GM19372 (cell line): ENCODE data around the gene GGT7.
"Not testable (repeated sequence)": the region's sequence is repeated elsewhere in the genome, so short reads cannot be mapped to it uniquely, and the experiment has no call there.

Experiments used
- ATAC-seq: cut with Tn5 transposase; IDR thresholded peaks from one replicate; pipeline ENCODE4 v1.9.1; 2021; ENCODE audit warnings: mild to moderate bottlenecking, low read depth, moderate library complexity; ENCODE audit not compliant: unreplicated experiment

The GGT7 gene

GRCh38 chr20:34850969-34851368 lies 21.7 kb downstream of the GGT7 start:
- ATAC-seq = no peak

DNA sequence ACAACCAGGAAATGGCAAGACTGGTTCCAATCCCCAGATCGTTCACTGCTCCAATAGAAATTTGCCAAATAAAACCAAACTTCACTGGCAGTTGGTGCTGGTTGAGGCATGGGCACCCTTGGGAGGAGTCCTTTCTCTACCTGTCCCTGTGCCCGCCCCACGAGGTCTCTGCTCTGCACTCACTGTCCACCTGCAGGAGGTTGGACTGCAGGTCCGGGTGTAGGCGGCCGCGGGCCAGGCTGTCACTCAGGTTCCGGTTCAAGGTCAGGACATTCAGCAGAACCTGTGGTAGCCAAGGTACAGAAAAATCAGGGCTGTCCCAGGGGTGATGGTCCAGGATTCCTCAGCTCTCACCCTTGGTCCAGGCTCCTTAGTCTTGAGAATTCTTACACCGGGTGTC lies 22.9 kb downstream of the GGT7 start:
- ATAC-seq = no peak

DNA sequence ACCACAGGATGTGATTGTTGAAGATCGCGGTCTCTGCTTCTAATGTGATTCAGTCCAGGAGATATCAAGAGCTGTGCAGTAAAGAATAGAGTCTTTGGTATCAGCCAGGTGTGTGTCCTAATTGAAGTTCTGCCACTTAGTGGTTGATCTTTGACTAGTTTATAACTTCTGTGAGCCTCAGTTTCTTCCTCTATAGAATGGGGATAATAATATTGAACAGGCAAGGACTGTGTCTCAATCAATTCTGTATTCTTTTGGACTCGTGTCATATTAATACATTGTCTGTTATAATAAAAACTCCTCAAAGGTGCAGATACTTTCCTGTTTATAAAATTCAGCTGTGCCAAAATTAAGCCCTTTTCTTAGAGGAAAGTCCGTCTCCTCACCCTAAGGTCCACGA lies 24.1 kb downstream of the GGT7 start:
- no peak for ATAC-seq

DNA sequence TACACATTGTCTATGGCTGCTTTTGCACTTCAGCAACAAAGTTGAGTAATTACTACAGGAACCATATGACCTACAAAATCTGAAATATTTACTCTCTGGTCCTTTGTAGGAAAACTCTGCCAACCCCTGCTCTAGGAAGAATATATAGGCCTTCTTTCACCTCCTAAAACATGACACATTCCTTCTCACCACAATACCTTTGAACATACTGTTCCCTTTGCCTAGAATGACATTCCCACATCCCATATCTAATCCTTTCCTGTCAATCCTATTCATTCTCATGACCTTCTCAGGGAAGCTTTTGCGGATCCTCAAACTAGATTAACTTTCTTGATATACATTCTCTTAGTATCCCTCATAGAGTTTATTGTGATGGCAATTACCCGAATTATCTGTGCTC lies 29.2 kb downstream of the GGT7 start:
- no peak for ATAC-seq

- ATAC-seq = no peak
These were observed 30.5 kb downstream of the GGT7 start for GRCh38 chr20:34842143-34842542.

- ATAC-seq = no peak
These were observed 38.2 kb downstream of the GGT7 start for GRCh38 chr20:34834459-34834893.

GRCh38 chr20:34831936-34832335 lies 40.7 kb downstream of the GGT7 start:
- no peak for ATAC-seq

GRCh38 chr20:34829191-34829590 lies 43.5 kb downstream of the GGT7 start:
- no peak for ATAC-seq

- peak; percentile 63 for ATAC-seq
These were observed 46.9 kb downstream of the GGT7 start, which contains the start of gene NCOA6 for GRCh38 chr20:34825530-34826362. Gene NCOA6, minus strand, starts transcription at chr20:34825651. Its CDS starts 43,296 bp downstream, at chr20:34782355.

GRCh38 chr20:34824806-34825529 lies 47.7 kb downstream of the GGT7 start:
- peak; percentile 58 for ATAC-seq

DNA sequence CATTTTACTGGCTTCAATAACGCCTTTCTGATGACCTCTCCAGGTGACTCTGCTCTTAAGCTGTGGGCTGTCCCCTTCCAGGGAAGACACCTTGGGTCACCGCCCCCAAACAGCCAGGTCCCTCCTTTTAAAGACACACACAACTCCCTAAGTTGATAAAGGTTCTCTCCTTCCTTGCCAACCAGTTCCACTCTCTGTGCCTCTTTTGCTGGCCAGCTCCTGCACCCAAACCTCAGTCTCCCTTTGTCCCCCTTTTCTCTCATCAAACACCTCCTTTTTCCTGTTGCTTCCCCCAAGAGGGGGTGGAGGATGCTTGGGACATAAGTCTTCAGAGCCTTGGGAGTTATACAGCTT lies 48.2 kb downstream of the GGT7 start:
- peak; percentile 39 for ATAC-seq

GRCh38 chr20:34824026-34824425 lies 48.6 kb downstream of the GGT7 start:
- no peak for ATAC-seq

- ATAC-seq = no peak
These were observed 51.7 kb downstream of the GGT7 start for GRCh38 chr20:34820805-34821578.

- ATAC-seq = no peak
These were observed 54.9 kb downstream of the GGT7 start for GRCh38 chr20:34817801-34818200.

- ATAC-seq = no peak
These were observed 55.6 kb downstream of the GGT7 start for GRCh38 chr20:34817072-34817471.

DNA sequence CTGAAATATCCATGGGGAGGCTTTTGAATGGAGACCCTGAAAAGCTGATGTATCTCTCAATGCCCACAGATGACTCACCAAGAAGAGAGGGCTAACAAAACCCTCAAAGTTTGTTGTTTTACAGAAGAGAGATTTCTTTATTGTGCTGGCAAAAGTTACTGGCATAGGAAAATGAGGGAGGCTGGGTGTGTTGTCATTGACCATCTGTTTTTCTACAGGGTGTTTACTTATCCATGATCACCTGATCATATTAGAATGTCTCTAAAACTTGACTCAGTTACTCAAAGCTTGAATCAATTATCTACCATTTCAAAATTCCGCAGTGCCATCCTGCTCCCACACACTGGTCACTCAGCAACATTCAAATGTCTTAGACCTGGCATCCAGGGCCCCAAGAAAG lies 57.0 kb downstream of the GGT7 start:
- ATAC-seq = no peak

DNA sequence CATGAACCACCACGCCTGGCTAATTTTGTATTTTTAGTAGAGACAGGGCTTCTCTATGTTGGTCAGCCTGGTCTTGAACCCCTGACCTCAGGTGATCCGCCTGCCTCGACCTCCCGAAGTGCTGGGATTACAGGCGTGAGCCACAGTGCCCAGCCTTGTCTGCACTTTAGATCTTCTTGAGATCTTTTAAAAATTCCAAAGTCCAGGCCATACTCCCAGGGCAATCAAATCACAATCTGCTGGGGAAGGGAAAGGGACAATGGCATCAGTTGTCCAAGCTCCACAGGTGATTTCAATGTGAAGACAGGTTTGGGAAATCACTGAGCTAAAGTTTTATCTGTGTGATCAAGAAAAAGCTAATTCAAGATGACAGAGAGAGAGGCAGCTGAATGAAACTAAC lies 64.1 kb downstream of the GGT7 start:
- ATAC-seq = no peak

- ATAC-seq = not testable (repeated sequence)
These were observed 64.7 kb downstream of the GGT7 start for GRCh38 chr20:34807944-34808465.

DNA sequence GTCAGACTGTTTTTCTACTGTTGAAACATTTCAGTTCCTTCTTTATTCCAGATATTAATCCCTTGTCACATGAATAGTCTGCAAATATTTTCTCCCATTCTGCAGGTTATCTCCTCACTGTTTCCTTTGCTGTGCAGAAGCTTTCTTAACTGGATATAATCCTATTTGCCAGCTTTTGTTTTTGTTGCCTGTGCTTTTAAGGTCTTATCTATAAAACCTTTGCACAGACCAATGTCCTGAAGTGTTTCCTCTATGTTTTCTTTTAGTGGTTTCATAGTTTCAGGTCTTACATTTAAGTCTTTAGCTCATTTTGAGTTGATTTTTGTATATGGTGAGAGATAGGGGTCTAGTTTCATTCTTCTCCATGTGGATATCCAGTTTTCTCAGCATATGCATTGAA lies 66.4 kb downstream of the GGT7 start:
- no peak for ATAC-seq

- no peak for ATAC-seq
These were observed 73.8 kb downstream of the GGT7 start for GRCh38 chr20:34798871-34799270.

DNA sequence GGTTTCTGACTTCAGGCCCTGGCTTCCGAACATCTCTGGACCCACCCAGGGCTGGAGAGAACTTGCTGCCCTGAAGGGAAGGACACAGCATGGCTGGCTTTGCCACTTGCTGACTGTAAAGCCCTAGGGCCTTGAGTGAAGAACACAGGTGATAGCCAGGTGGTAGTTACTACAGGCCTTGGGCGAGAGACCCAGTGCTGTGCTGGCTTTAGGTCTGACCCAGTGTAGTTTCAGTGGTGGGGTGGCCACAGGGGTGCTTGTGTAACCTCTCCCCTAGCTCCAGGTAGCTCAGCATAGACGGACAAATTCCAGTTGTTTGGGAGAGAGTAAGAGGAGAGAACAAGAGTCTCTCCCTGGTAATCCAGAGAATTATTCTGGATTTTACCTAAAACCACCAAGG lies 74.3 kb downstream of the GGT7 start:
- no peak for ATAC-seq
